ENCODE measurements around the gene RNF17. TPM values are rescaled to one million over a fixed set of nuclear protein-coding genes. Genes with fewer than 3 reads are reported as not detected.

The RNF17 gene
- total RNA-seq, 1 donor from 2014 or later: not detected

GRCh38 chr13:24741016-24741662, 22.8 kb upstream of the RNF17 start:
- TF ChIP-seq CTCF (IDR thresholded peaks at IDR 0.05; ENCODE audit: unreplicated experiment): peak; percentile 20
- no peak for DNase-seq (ENCODE audit: low spot score)
- no peak overlapping the region for H3K4me3 Mint-ChIP-seq (ENCODE audit: unreplicated experiment)
- peaks cover 18% of the 10 kb centered on the region for H3K27me3 Mint-ChIP-seq (ENCODE audit: unreplicated experiment)
- no peaks in the 10 kb centered on the region for H3K36me3 Mint-ChIP-seq (ENCODE audit: low read depth, unreplicated experiment)
- H3K27ac Mint-ChIP-seq (ENCODE audit: unreplicated experiment): no peak overlapping the region
- no peaks in the 10 kb centered on the region for H3K4me1 Mint-ChIP-seq (ENCODE audit: unreplicated experiment)
- H3K9me3 Mint-ChIP-seq (ENCODE audit: unreplicated experiment): no peaks in the 10 kb centered on the region

DNA sequence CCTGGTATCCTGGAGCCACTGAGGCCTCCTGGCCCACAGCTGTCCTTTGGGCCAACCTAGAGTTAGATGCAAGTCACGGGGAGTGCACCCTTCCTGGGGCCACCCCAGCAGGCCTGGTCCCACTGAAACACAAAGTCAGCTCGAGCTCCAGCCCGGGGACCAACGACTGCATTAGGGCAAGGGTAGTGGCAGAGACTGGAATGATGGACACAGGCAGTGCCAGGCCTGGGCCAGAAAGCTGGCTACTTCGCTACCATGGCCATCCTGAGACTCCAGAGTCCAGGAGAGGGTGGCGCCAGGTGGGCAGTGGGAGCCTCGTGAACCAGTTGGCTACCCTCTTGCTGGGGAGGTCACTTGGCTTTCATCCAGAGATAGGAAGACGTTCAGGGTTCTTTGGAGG, 22.2 kb upstream of the RNF17 start:
- TF ChIP-seq CTCF (IDR thresholded peaks at IDR 0.05; ENCODE audit: unreplicated experiment): no peak

GRCh38 chr13:24742294-24742693, 21.7 kb upstream of the RNF17 start:
- no peak overlapping the region for H3K4me3 Mint-ChIP-seq (ENCODE audit: unreplicated experiment)
- peaks cover 24% of the 10 kb centered on the region for H3K27me3 Mint-ChIP-seq (ENCODE audit: unreplicated experiment)
- no peak for DNase-seq (ENCODE audit: low spot score)
- H3K4me1 Mint-ChIP-seq (ENCODE audit: unreplicated experiment): peaks cover 4% of the 10 kb centered on the region
- H3K36me3 Mint-ChIP-seq (ENCODE audit: low read depth, unreplicated experiment): peaks cover 3% of the 10 kb centered on the region
- no peak overlapping the region for H3K27ac Mint-ChIP-seq (ENCODE audit: unreplicated experiment)
- TF ChIP-seq CTCF (IDR thresholded peaks at IDR 0.05; ENCODE audit: unreplicated experiment): no peak
- H3K9me3 Mint-ChIP-seq (ENCODE audit: unreplicated experiment): no peaks in the 10 kb centered on the region

More for the DNA sequence above, 22.2 kb upstream of the RNF17 start:
- H3K9me3 Mint-ChIP-seq (ENCODE audit: unreplicated experiment): no peaks in the 10 kb centered on the region
- no peaks in the 10 kb centered on the region for H3K36me3 Mint-ChIP-seq (ENCODE audit: low read depth, unreplicated experiment)
- no peak for DNase-seq (ENCODE audit: low spot score)
- H3K27ac Mint-ChIP-seq (ENCODE audit: unreplicated experiment): no peak overlapping the region
- no peak overlapping the region for H3K4me3 Mint-ChIP-seq (ENCODE audit: unreplicated experiment)
- H3K4me1 Mint-ChIP-seq (ENCODE audit: unreplicated experiment): no peaks in the 10 kb centered on the region
- H3K27me3 Mint-ChIP-seq (ENCODE audit: unreplicated experiment): peaks cover 20% of the 10 kb centered on the region

- Mint-ChIP-seq H3K4me3 (ENCODE audit: unreplicated experiment) (no peak overlapping the region), H3K4me1 (ENCODE audit: unreplicated experiment) (peaks cover 6% of the 10 kb centered on the region), H3K36me3 (ENCODE audit: low read depth, unreplicated experiment) (peaks cover 3% of the 10 kb centered on the region), H3K27me3 (ENCODE audit: unreplicated experiment) (peaks cover 27% of the 10 kb centered on the region), H3K27ac (ENCODE audit: unreplicated experiment) (no peak overlapping the region), H3K9me3 (ENCODE audit: unreplicated experiment) (no peaks in the 10 kb centered on the region)
- no peak for TF ChIP-seq CTCF (IDR thresholded peaks at IDR 0.05; ENCODE audit: unreplicated experiment)
- DNase-seq (ENCODE audit: low spot score): no peak
Observed at GRCh38 chr13:24742977-24743376, 21.0 kb upstream of the RNF17 start.

DNA sequence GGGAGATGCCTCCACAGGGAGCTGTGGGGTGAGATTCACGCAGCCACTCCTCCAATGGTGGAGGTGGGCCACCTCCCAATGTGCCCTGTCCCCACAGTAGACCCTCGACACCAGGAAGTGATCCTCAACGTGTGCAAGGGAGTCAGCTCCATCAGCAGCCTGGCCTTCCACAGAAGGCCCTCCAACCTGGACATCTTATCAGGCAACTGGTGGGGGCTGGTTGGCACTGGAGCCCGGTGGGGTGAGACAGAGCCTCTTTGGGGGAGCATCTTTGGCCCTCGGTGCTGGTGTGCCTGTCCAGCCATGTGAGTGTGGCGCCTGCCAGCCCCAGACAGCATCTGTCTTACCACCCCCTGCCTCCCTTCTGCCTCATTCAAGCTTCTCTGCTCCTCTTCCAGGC, 19.7 kb upstream of the RNF17 start:
- no peak for TF ChIP-seq CTCF (IDR thresholded peaks at IDR 0.05; ENCODE audit: unreplicated experiment)
- Mint-ChIP-seq H3K27me3 (ENCODE audit: unreplicated experiment) (peaks cover 28% of the 10 kb centered on the region), H3K4me3 (ENCODE audit: unreplicated experiment) (no peak overlapping the region), H3K27ac (ENCODE audit: unreplicated experiment) (no peak overlapping the region), H3K36me3 (ENCODE audit: low read depth, unreplicated experiment) (peaks cover 3% of the 10 kb centered on the region), H3K9me3 (ENCODE audit: unreplicated experiment) (no peaks in the 10 kb centered on the region), H3K4me1 (ENCODE audit: unreplicated experiment) (peaks cover 9% of the 10 kb centered on the region)
- no peak for DNase-seq (ENCODE audit: low spot score)

Data from endothelial cell (in vitro differentiated cells).